Mucosa of descending colon (tissue), 3 donors: ENCODE data around the gene ACCSL. TPM values are rescaled to one million over a fixed set of nuclear protein-coding genes. Genes with fewer than 3 reads are reported as not detected.

Experiments
- ATAC-seq: fragments of 200-7000 bp; cut with Tn5 transposase; one replicate; pipeline ENCODE4 v1.9.1; 2020; ENCODE audit warnings: mild to moderate bottlenecking, moderate library complexity
- DNase-seq, 3 donors: peaks; one replicate each; pipeline ENCODE4 v3.0.0-alpha.2; 2020
- H3K36me3 ChIP-seq: fragments of 200-600 bp; one replicate; pipeline ENCODE4 v1.8.0; 2021; ENCODE audit warnings: low read depth, mild to moderate bottlenecking
- H3K4me1 ChIP-seq: fragments of 200-600 bp; one replicate; pipeline ENCODE4 v1.8.0; 2021; ENCODE audit warnings: low read depth, mild to moderate bottlenecking
- H3K4me3 ChIP-seq: fragments of 200-600 bp; one replicate; pipeline ENCODE4 v1.8.0; 2021; ENCODE audit warnings: mild to moderate bottlenecking
- H3K9me3 ChIP-seq: fragments of 200-600 bp; one replicate; pipeline ENCODE4 v1.8.0; 2021; ENCODE audit warnings: mild to moderate bottlenecking
- intact Hi-C, 2 donors: fragments of 100-400 bp; cut with DNase I in 1 of 2; cut with micrococcal nuclease in 1 of 2; formaldehyde crosslinking; loops; one replicate each; pipeline versions ENCODE4 v1.11.0 to v1.11.1; 2022; cut with DNase I, micrococcal nuclease
- total RNA-seq, 3 donors: library from RNA; stranded (reverse); fragmentation: NEBNext Ultra II Directional in 2 of 3; extraction: Animal tissue kit (Norgen Biotek cat#: 25700) in 2 of 3; gene quantifications; one replicate each; pipeline versions ENCODE4 v1.2.1 to v1.2.4, GENCODE V29; 2021 to 2023
- TF ChIP-seq, protein P1 (sequence below): fragments of 200-600 bp; IDR thresholded peaks from one replicate; pipeline ENCODE4 v1.8.0; 2022; ENCODE audit warnings: antibody characterized with exemption, mild to moderate bottlenecking
- donor health status: DM: no; HTN: no; CAD: no; lungs with moderate emphysema.
- donor health status: DM: no; HTN: no; CAD: no.
- donor health status: DM: no; HTN: yes; CAD: no.

ACCSL gene
- total RNA-seq, 3 donors from 2014 or later: not detected

GRCh38 chr11:44024977-44025376, 22.8 kb upstream of the ACCSL start:
- H3K36me3 ChIP-seq: no peaks in the 10 kb centered on the region
- no peak for DNase-seq
- H3K4me1 ChIP-seq: no peaks in the 10 kb centered on the region
- intact Hi-C loops: no loop called here
- ATAC-seq: no peak
- TF ChIP-seq, protein P1, sequence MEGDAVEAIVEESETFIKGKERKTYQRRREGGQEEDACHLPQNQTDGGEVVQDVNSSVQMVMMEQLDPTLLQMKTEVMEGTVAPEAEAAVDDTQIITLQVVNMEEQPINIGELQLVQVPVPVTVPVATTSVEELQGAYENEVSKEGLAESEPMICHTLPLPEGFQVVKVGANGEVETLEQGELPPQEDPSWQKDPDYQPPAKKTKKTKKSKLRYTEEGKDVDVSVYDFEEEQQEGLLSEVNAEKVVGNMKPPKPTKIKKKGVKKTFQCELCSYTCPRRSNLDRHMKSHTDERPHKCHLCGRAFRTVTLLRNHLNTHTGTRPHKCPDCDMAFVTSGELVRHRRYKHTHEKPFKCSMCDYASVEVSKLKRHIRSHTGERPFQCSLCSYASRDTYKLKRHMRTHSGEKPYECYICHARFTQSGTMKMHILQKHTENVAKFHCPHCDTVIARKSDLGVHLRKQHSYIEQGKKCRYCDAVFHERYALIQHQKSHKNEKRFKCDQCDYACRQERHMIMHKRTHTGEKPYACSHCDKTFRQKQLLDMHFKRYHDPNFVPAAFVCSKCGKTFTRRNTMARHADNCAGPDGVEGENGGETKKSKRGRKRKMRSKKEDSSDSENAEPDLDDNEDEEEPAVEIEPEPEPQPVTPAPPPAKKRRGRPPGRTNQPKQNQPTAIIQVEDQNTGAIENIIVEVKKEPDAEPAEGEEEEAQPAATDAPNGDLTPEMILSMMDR: no peak
- H3K4me3 ChIP-seq: no peak overlapping the region
- H3K9me3 ChIP-seq: peaks cover 3% of the 10 kb centered on the region

GRCh38 chr11:44025727-44026126, 22.1 kb upstream of the ACCSL start:
- Histone ChIP-seq H3K4me1 (no peaks in the 10 kb centered on the region), H3K36me3 (no peaks in the 10 kb centered on the region), H3K4me3 (no peak overlapping the region), H3K9me3 (peaks cover 3% of the 10 kb centered on the region)
- DNase-seq (no peak), ATAC-seq (no peak)
- TF ChIP-seq, protein P1: no peak
- intact Hi-C loops: no loop called here

- no peak for ATAC-seq
Observed at GRCh38 chr11:44028401-44028800, 19.4 kb upstream of the ACCSL start.

DNA sequence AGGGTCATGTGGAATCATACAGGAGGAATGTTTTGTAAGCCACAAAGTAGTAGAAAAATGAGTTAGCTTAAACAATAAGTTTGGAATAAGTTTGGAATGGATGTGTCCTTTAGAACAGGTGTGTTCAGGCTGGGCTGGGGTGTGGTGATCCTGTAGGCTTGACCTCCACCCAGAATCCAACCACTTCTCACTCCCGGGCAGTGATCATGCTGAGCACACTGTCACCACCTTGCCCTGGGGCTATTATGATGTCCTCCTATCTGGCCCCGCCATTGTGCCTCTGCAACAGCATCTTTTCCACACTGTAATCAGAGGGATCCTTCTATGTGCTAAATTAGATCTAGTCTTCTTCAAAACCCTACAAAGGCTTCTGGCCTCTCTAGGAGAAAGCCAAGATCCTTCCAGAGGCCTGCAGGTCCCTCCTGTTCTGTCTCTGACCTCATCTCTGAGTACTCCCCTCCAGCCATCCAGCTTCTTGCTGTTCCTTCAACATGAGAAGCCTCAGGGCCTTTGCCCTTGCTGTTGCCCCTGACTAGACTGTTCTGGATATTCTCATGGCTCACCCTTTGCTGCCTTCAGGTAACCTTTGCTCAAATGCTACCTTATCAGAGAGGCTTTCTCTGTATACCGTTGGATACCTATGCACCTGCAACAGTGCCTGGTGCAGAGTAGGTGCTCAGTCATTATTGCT, 18.8 kb upstream of the ACCSL start:
- ATAC-seq: no peak
- intact Hi-C loops: no loop called here
- TF ChIP-seq, protein P1: no peak
- no peak for DNase-seq
- Histone ChIP-seq H3K9me3 (peaks cover 3% of the 10 kb centered on the region), H3K4me1 (no peaks in the 10 kb centered on the region), H3K36me3 (no peaks in the 10 kb centered on the region), H3K4me3 (no peak overlapping the region)

More at GRCh38 chr11:44028401-44028800, 19.4 kb upstream of the ACCSL start:
- TF ChIP-seq, protein P1: no peak
- peaks cover 3% of the 10 kb centered on the region for H3K9me3 ChIP-seq
- H3K4me3 ChIP-seq: no peak overlapping the region
- H3K36me3 ChIP-seq: no peaks in the 10 kb centered on the region
- intact Hi-C loops: no loop called here
- H3K4me1 ChIP-seq: no peaks in the 10 kb centered on the region
- DNase-seq: no peak

GRCh38 chr11:44029507-44029845, 18.3 kb upstream of the ACCSL start:
- no peak overlapping the region for H3K4me3 ChIP-seq
- no peaks in the 10 kb centered on the region for H3K36me3 ChIP-seq
- H3K9me3 ChIP-seq: peaks cover 3% of the 10 kb centered on the region
- intact Hi-C loops: no loop called here
- no peaks in the 10 kb centered on the region for H3K4me1 ChIP-seq
- DNase-seq (no peak), ATAC-seq (no peak)
- TF ChIP-seq, protein P1: no peak
